H9 (cell line): Measurements from ENCODE around the gene ZNF487. TPM values are rescaled to one million over a fixed set of nuclear protein-coding genes. Genes with fewer than 3 reads are reported as not detected.

Experiments used
- DNase-seq: peaks from one replicate; pipeline ENCODE4 v3.0.0-alpha.2; 2017
- H2AFZ ChIP-seq: one replicate; pipeline ENCODE4 v1.6.1; 2013; ENCODE audit warnings: mild to moderate bottlenecking, low read length, control low read depth, moderate library complexity
- H2AK5ac ChIP-seq: 2 replicates; pipeline ENCODE4 v1.6.1; 2013; ENCODE audit warnings: low read length, control low read depth, mixed read lengths; ENCODE audit not compliant: insufficient read length
- H2BK120ac ChIP-seq: one replicate; pipeline ENCODE4 v1.6.1; 2013; ENCODE audit warnings: low read depth, mild to moderate bottlenecking, low read length, control low read depth, inconsistent platforms; ENCODE audit not compliant: poor library complexity, severe bottlenecking
- H2BK12ac ChIP-seq: 2 replicates; pipeline ENCODE4 v1.6.1; 2013; ENCODE audit warnings: low read length, control low read depth, mixed read lengths, low read depth; ENCODE audit not compliant: insufficient read length
- H2BK15ac ChIP-seq: 2 replicates; pipeline ENCODE4 v1.6.1; 2013; ENCODE audit warnings: low read depth, low read length, control low read depth
- H2BK20ac ChIP-seq: one replicate; pipeline ENCODE4 v1.6.1; 2013; ENCODE audit warnings: low read depth, mild to moderate bottlenecking, low read length, control low read depth, inconsistent platforms; ENCODE audit not compliant: poor library complexity, severe bottlenecking
- H2BK5ac ChIP-seq: 2 replicates; pipeline ENCODE4 v1.6.1; 2013; ENCODE audit warnings: low read length, control low read depth, mixed read lengths; ENCODE audit not compliant: insufficient read length
- H3K14ac ChIP-seq: 2 replicates; pipeline ENCODE4 v1.6.1; 2013; ENCODE audit warnings: low read length, control low read depth; ENCODE audit not compliant: insufficient read depth
- H3K18ac ChIP-seq: 2 replicates; pipeline ENCODE4 v1.6.1; 2013; ENCODE audit warnings: low read depth, mild to moderate bottlenecking, mixed read lengths, low read length, control low read depth; ENCODE audit not compliant: insufficient read length
- H3K23ac ChIP-seq: 2 replicates; pipeline ENCODE4 v1.6.1; 2013; ENCODE audit warnings: low read length, control low read depth, mixed read lengths, low read depth; ENCODE audit not compliant: insufficient read length
- H3K23me2 ChIP-seq: 2 replicates; pipeline ENCODE4 v1.6.1; 2013; ENCODE audit warnings: low read depth, mild to moderate bottlenecking, mixed read lengths, low read length, control low read depth; ENCODE audit not compliant: insufficient read length, poor library complexity, severe bottlenecking
- H3K27ac ChIP-seq: 2 replicates; pipeline ENCODE4 v1.5.1; 2013; ENCODE audit warnings: low read length, control low read depth, mixed read lengths, low read depth; ENCODE audit not compliant: insufficient read length
- H3K27me3 ChIP-seq: 2 replicates; pipeline ENCODE4 v1.6.1; 2013; ENCODE audit warnings: low read length, control low read depth, inconsistent platforms; ENCODE audit not compliant: insufficient read depth
- H3K4ac ChIP-seq: 2 replicates; pipeline ENCODE4 v1.6.1; 2013; ENCODE audit warnings: low read depth, mild to moderate bottlenecking, control low read depth, inconsistent platforms, low read length, moderate library complexity
- H3K4me1 ChIP-seq: 2 replicates; pipeline ENCODE4 v1.6.1; 2013; ENCODE audit warnings: low read length, control low read depth, inconsistent platforms; ENCODE audit not compliant: insufficient read depth
- H3K4me2 ChIP-seq: 2 replicates; pipeline ENCODE4 v1.6.1; 2013; ENCODE audit warnings: low read length, control low read depth, mixed read lengths; ENCODE audit not compliant: insufficient read length, insufficient read depth
- H3K56ac ChIP-seq: 2 replicates; pipeline ENCODE4 v1.6.1; 2013; ENCODE audit warnings: low read depth, mild to moderate bottlenecking, mixed read lengths, low read length, control low read depth; ENCODE audit not compliant: insufficient read length
- H3K79me1 ChIP-seq: 2 replicates; pipeline ENCODE4 v1.6.1; 2013; ENCODE audit warnings: low read depth, mild to moderate bottlenecking, moderate library complexity, low read length, control low read depth, inconsistent platforms; ENCODE audit not compliant: insufficient read depth, poor library complexity, severe bottlenecking
- H3K79me2 ChIP-seq: 2 replicates; pipeline ENCODE4 v1.6.1; 2013; ENCODE audit warnings: low read length, control low read depth, inconsistent platforms; ENCODE audit not compliant: insufficient read depth
- H3K9ac ChIP-seq: 2 replicates; pipeline ENCODE4 v1.6.1; 2013; ENCODE audit warnings: low read length, control low read depth, mixed read lengths; ENCODE audit not compliant: insufficient read length; ENCODE audit errors: extremely low read depth
- H3K9me3 ChIP-seq: one replicate; pipeline ENCODE4 v1.6.1; 2013; ENCODE audit warnings: low read depth, low read length, inconsistent platforms; ENCODE audit not compliant: control insufficient read depth
- H3T11ph ChIP-seq: one replicate; pipeline ENCODE4 v1.6.1; 2013; ENCODE audit warnings: mild to moderate bottlenecking, low read length, control low read depth, inconsistent platforms
- H4K20me1 ChIP-seq: one replicate; pipeline ENCODE4 v1.6.1; 2013; ENCODE audit not compliant: control insufficient read depth, insufficient read length, insufficient read depth
- H4K5ac ChIP-seq: 2 replicates; pipeline ENCODE4 v1.6.1; 2013; ENCODE audit warnings: low read depth, mild to moderate bottlenecking, mixed read lengths, low read length, control low read depth; ENCODE audit not compliant: insufficient read length
- H4K8ac ChIP-seq: replicated peaks from 2 replicates; pipeline ENCODE4 v1.6.1; 2013; ENCODE audit warnings: low read length, control low read depth, mixed read lengths, low read depth; ENCODE audit not compliant: insufficient read length
- H4K91ac ChIP-seq: 2 replicates; pipeline ENCODE4 v1.6.1; 2013; ENCODE audit warnings: low read depth, mild to moderate bottlenecking, moderate library complexity, mixed read lengths, low read length, control low read depth; ENCODE audit not compliant: insufficient read length
- H3K27ac Mint-ChIP-seq, 3 experiments: 2 replicates in 2 of 3; 3 replicates in 1 of 3; pipeline ENCODE4 v1.8.0; 2020 to 2021; ENCODE audit warnings: mixed read lengths in 3 of 3, mild to moderate bottlenecking in 1 of 3, moderate library complexity in 1 of 3
- H3K27me3 Mint-ChIP-seq: 2 replicates; pipeline ENCODE4 v1.8.0; 2021; ENCODE audit warnings: low read depth, mild to moderate bottlenecking, moderate library complexity, mixed read lengths
- H3K36me3 Mint-ChIP-seq, 3 experiments: 2 replicates in 2 of 3; 3 replicates in 1 of 3; pipeline ENCODE4 v1.8.0; 2020 to 2021; ENCODE audit warnings: low read depth in 3 of 3, mixed read lengths in 3 of 3; ENCODE audit not compliant: insufficient read depth in 1 of 3
- H3K4me1 Mint-ChIP-seq, 2 experiments: 2 replicates each; pipeline ENCODE4 v1.8.0; 2020; ENCODE audit warnings: mixed read lengths in 2 of 2
- H3K4me3 Mint-ChIP-seq, 2 experiments: 2 replicates in 1 of 2; 3 replicates in 1 of 2; pipeline ENCODE4 v1.8.0; 2020 to 2021; ENCODE audit warnings: mild to moderate bottlenecking in 2 of 2, mixed read lengths in 2 of 2, moderate library complexity in 1 of 2
- H3K9me3 Mint-ChIP-seq, 2 experiments: 2 replicates in 1 of 2; 3 replicates in 1 of 2; pipeline ENCODE4 v1.8.0; 2020; ENCODE audit warnings: mild to moderate bottlenecking in 2 of 2, mixed read lengths in 2 of 2, moderate library complexity in 1 of 2
- CTCF ChIP-seq: fragments of 200-600 bp; sonication (generic); conservative IDR thresholded peaks from 3 replicates; pipeline ENCODE4 v1.8.0; 2021; ENCODE audit warnings: antibody characterized with exemption, mild to moderate bottlenecking
- WGBS: extraction: QIAGEN DNeasy Blood & Tissue Kit; methylation state at CpG from one replicate; pipeline ENCODE4 v1.1.7; 2013; ENCODE audit warnings: missing lambda C conversion rate, low lambda C conversion rate, mixed read lengths; ENCODE audit not compliant: insufficient read length; ENCODE audit errors: extremely low coverage; 5-methylcytosine and 5-hydroxymethylcytosine counted together
- total RNA-seq: library from RNA; stranded (reverse); gene quantifications from 2 replicates; pipeline ENCODE4 v1.2.1, GENCODE V29; 2021

Gene ZNF487
- total RNA-seq, 1 experiment from 2014 or later = 1.4 TPM

DNA sequence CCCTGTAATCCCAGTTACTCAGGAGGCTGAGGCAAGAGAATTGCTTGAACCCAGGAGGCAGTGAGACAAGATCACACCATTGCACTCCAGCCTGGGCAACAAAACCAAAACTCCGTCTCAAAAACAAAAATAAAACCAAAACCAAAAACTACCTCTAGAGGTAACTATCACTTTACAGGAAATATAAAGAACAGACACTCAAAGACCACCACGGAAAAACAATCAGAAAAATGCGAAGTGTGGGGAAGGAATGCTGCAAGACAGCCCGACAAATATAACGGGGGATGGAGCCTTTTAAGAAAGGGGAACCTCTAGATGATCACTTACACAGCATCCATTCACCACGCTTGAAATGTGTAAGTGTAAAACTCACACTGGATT lies 32.2 kb upstream of the ZNF487 start:
- no peaks in the 10 kb centered on the region for H3K79me1 ChIP-seq
- no peak overlapping the region for H3K23ac ChIP-seq
- H3K27ac ChIP-seq = no peak overlapping the region
- peaks cover 2 to 3% of the 10 kb centered on the region in 2 experiments; a peak in 2 of 5 replicates for H3K9me3 Mint-ChIP-seq
- no peak overlapping the region for H2BK15ac ChIP-seq
- H3K4ac ChIP-seq = no peak overlapping the region
- H3K27me3 Mint-ChIP-seq = peaks cover 1% of the 10 kb centered on the region; the same call in 1 of the 2 replicates
- no peak overlapping the region for H3K9ac ChIP-seq
- peaks cover 6 to 33% (median 8%) of the 10 kb centered on the region in 3 experiments for H3K36me3 Mint-ChIP-seq
- H3T11ph ChIP-seq = no peak overlapping the region
- H3K14ac ChIP-seq = no peak overlapping the region
- no CpG with 5 or more reads among the region's 6 CpGs for WGBS
- no peak overlapping the region for H4K8ac ChIP-seq
- H3K23me2 ChIP-seq = peaks cover 4% of the 10 kb centered on the region
- no peaks in the 10 kb centered on the region for H3K27me3 ChIP-seq
- no peak overlapping the region for H3K18ac ChIP-seq
- no peaks in the 10 kb centered on the region for H4K20me1 ChIP-seq
- H3K4me1 Mint-ChIP-seq = peaks cover 52 to 66% of the 10 kb centered on the region in 2 experiments
- no peak for TF ChIP-seq CTCF
- H2BK5ac ChIP-seq = no peak overlapping the region
- H2AK5ac ChIP-seq = no peak overlapping the region
- no peak overlapping the region for H3K56ac ChIP-seq
- H4K5ac ChIP-seq = no peak overlapping the region
- peaks cover 69% of the 10 kb centered on the region for H3K79me2 ChIP-seq
- peak overlapping the region; percentile 19 to 28 for H3K4me3 Mint-ChIP-seq
- H3K4me1 ChIP-seq = peaks cover 4% of the 10 kb centered on the region; the same call in 1 of the 2 replicates
- no peak for DNase-seq
- no peak overlapping the region for H2BK12ac ChIP-seq
- H2BK20ac ChIP-seq = no peak overlapping the region
- H3K9me3 ChIP-seq = no peaks in the 10 kb centered on the region
- H4K91ac ChIP-seq = no peak overlapping the region
- peak overlapping the region; percentile 5 for H3K4me2 ChIP-seq
- no peak overlapping the region for H2BK120ac ChIP-seq
- H3K27ac Mint-ChIP-seq = peak overlapping the region; percentile 47 to 96 (median 94); a peak in 6 of 7 replicates
- no peak overlapping the region for H2AFZ ChIP-seq
